Common myeloid progenitor, CD34-positive (primary cell): ENCODE measurements around the gene FCHO2.

Source experiments
- CTCF ChIA-PET: fragments of 350-600 bp; sonication (Branson Sonifier 250); formaldehyde crosslinking; loops from one replicate; lab custom pipeline; 2021; ENCODE audit warnings: antibody characterized with exemption; lab: Charles Lee
- POLR2A ChIA-PET: fragments of 350-600 bp; sonication (Branson Sonifier 250); formaldehyde crosslinking; loops from one replicate; lab custom pipeline; 2021; ENCODE audit warnings: antibody characterized with exemption; lab: Charles Lee
- DNase-seq, 3 donors: peaks; one replicate each; pipeline versions ENCODE4 v3.0.0 to v3.0.0-alpha.2; 2013
- H3K27ac ChIP-seq, 2 experiments: 1 replicate in 1 of 2; 2 replicates in 1 of 2; pipeline ENCODE4 v1.7.0; 2013; ENCODE audit warnings: inconsistent platforms in 2 of 2, low read length in 2 of 2, mild to moderate bottlenecking in 2 of 2, low read depth in 1 of 2, moderate library complexity in 1 of 2; ENCODE audit not compliant: severe bottlenecking in 2 of 2, insufficient read depth in 1 of 2, poor library complexity in 1 of 2
- H3K27me3 ChIP-seq, 5 experiments: replicated peaks in 2 of 5; 1 replicate in 3 of 5; 2 replicates in 2 of 5; pipeline versions ENCODE4 v1.6.1 to v1.7.0; 2013; ENCODE audit warnings: low read length in 4 of 5, mild to moderate bottlenecking in 2 of 5, moderate library complexity in 2 of 5, inconsistent platforms in 1 of 5; ENCODE audit not compliant: insufficient read depth in 5 of 5, control insufficient read depth in 4 of 5
- H3K36me3 ChIP-seq, 4 experiments: 1 replicate in 2 of 4; 2 replicates in 2 of 4; pipeline versions ENCODE4 v1.6.1 to v1.7.0; 2013; ENCODE audit warnings: low read length in 3 of 4, control low read depth in 1 of 4, mild to moderate bottlenecking in 1 of 4; ENCODE audit not compliant: control insufficient read depth in 4 of 4, insufficient read depth in 4 of 4
- H3K4me1 ChIP-seq, 4 experiments: 1 replicate in 3 of 4; 2 replicates in 1 of 4; pipeline versions ENCODE4 v1.6.1 to v1.7.1; 2013; ENCODE audit warnings: low read length in 3 of 4, mild to moderate bottlenecking in 3 of 4, control low read depth in 1 of 4, inconsistent platforms in 1 of 4, moderate library complexity in 1 of 4; ENCODE audit not compliant: control insufficient read depth in 4 of 4, insufficient read depth in 4 of 4; ENCODE audit errors: control extremely low read depth in 1 of 4
- H3K4me3 ChIP-seq, 7 experiments: 1 replicate in 4 of 7; 2 replicates in 3 of 7; pipeline versions ENCODE4 v1.5.1 to v1.7.0; 2013; ENCODE audit warnings: mild to moderate bottlenecking in 7 of 7, low read length in 6 of 7, moderate library complexity in 6 of 7, inconsistent platforms in 2 of 7, low read depth in 2 of 7, control low read depth in 1 of 7; ENCODE audit not compliant: insufficient read depth in 4 of 7, control insufficient read depth in 1 of 7; ENCODE audit errors: extremely low read depth in 1 of 7
- H3K9me3 ChIP-seq, 5 experiments: 1 replicate in 4 of 5; 2 replicates in 1 of 5; pipeline versions ENCODE4 v1.6.1 to v1.7.1; 2013; ENCODE audit warnings: low read length in 4 of 5, mild to moderate bottlenecking in 2 of 5, inconsistent platforms in 1 of 5, low read depth in 1 of 5, moderate library complexity in 1 of 5; ENCODE audit not compliant: control insufficient read depth in 4 of 5, insufficient read depth in 2 of 5; ENCODE audit errors: control extremely low read depth in 1 of 5
- WGBS: methylation state at CpG from one replicate; pipeline ENCODE4 v1.1.5; 2013; ENCODE audit not compliant: insufficient coverage; 5-methylcytosine and 5-hydroxymethylcytosine counted together

Gene FCHO2

DNA sequence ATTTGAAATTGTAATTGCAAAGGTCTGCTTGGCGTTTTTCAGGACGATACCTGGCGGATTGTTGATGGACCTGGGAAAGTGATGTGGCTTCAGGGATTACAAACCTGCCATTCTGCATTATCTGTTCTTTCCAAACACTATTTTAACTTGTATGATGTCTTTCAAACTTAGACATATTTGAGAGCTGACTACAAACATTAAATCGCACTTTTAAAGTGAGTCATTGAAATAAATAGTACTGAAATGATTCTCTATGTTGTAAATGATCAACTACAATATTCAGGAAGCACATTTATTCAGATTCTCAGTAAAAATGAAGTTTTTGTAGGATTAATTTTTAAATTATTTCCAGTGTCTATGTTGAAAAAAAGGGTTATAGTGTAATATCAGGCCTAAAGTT, 132.2 kb downstream of the FCHO2 start:
- Histone ChIP-seq H3K4me3 (no peak overlapping the region), H3K9me3 (no peaks in the 10 kb centered on the region), H3K27ac (no peak overlapping the region), H3K36me3 (peaks cover 3 to 10% (median 6%) of the 10 kb centered on the region in 4 experiments), H3K4me1 (no peaks in the 10 kb centered on the region), H3K27me3 (no peaks in the 10 kb centered on the region)
- ChIA-PET POLR2A (no interaction called here), CTCF (interaction anchor here (0.5 to 1.1 kb wide), 2 partner anchors 29 to 124 kb away, joined by 3 to 4 read pairs; no protein-coding TSS in a partner anchor)
- DNase-seq = no peak
- no CpG with 5 or more reads among the region's 4 CpGs for WGBS

DNA sequence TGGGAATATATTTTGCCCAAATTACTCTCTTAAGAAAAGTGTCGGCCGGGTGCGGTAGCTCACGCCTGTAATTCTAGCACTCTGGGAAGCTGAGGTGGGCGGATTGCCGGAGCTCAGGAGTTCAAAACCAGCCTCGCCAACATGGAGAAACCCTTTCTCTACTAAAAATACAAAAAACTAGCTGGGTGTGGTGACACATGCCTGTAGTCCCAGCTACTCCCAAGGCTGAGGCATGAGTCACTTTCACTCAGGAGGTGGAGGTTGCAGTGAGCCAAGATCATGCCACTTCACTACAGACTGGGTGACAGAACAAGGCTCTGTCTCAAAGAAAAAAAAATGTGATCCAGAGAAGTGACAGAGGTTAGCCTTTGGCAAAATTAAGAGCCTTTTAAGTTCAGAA, 138.1 kb downstream of the FCHO2 start:
- H3K9me3 ChIP-seq = peaks cover 2 to 16% (median 3%) of the 10 kb centered on the region in 5 experiments
- no peak for DNase-seq
- no peaks in the 10 kb centered on the region for H3K27me3 ChIP-seq
- H3K36me3 ChIP-seq = peaks cover 0 to 3% (median 0%) of the 10 kb centered on the region in 4 experiments
- H3K4me3 ChIP-seq = no peak overlapping the region
- 100% methylated on average over 6 of the region's 7 CpGs for WGBS
- CTCF ChIA-PET = interaction anchor here (1.0 kb wide), 1 partner anchor 11 kb away, joined by 3 read pairs; no protein-coding TSS in a partner anchor
- POLR2A ChIA-PET = no interaction called here
- no peak overlapping the region for H3K27ac ChIP-seq
- no peaks in the 10 kb centered on the region for H3K4me1 ChIP-seq

DNA sequence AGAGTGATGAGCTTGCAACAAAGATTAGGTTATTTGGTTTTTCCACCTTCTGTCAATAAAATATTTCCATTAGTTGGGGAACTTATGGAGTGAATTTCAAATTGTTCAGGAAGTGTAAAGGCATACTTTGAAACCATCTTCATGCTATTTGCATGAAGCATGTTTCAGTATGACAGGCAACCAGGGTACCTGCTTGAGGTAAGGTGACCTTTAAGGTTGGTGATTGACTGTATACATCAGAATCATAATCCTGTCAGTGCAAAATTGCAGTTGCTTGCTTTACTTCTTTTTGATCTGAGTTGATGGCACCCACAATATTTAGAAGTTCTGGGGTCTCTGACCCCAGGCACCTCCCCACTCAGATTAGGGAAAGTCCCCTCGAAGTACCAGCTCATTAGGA, 138.6 kb downstream of the FCHO2 start:
- Histone ChIP-seq H3K9me3 (peaks cover 2 to 16% (median 3%) of the 10 kb centered on the region in 5 experiments), H3K27me3 (no peaks in the 10 kb centered on the region), H3K4me1 (no peaks in the 10 kb centered on the region), H3K27ac (no peak overlapping the region), H3K4me3 (no peak overlapping the region), H3K36me3 (peaks cover 0 to 3% (median 0%) of the 10 kb centered on the region in 4 experiments)
- ChIA-PET CTCF (interaction anchor here (1.0 kb wide), 1 partner anchor 11 kb away, joined by 3 read pairs; no protein-coding TSS in a partner anchor), POLR2A (no interaction called here)
- no peak for DNase-seq
- 100% methylated on average over 1 of the region's 1 CpG for WGBS

DNA sequence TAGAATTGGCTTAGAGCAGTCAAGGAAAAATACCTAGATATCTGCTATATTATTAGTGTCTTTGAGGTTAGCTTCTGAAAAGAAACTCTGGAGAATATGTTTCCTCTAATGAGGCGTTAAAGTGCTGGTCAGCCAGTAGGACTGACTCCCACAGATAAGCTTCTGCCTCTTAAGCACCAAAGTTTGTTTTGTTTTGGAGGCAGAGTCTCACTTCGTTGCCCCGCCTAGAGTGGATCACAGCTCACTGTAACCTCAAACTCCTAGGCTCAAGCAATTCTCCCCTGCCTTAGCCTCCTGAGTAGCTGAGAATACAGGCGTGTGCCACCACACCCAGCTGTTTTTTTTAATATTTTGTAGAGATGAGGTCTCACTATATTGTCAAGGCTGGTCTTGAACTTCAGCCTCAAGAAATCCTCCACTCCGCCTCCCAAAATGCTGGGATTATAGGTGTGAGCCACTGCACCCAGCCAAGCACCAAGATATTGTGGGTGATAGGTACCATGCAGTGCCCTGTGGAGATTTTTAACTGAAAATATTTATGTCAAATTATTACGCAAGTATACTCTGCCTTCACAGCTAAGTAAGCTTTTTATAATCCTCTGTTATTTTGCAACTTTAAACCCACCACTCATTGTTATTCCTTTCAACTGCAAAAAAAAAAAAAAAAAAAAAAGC, 139.9 kb downstream of the FCHO2 start:
- 100% methylated on average over 4 of the region's 6 CpGs for WGBS
- H3K4me1 ChIP-seq = no peaks in the 10 kb centered on the region
- H3K27me3 ChIP-seq = no peaks in the 10 kb centered on the region
- H3K27ac ChIP-seq = no peak overlapping the region
- peaks cover 0 to 3% (median 0%) of the 10 kb centered on the region in 4 experiments for H3K36me3 ChIP-seq
- H3K9me3 ChIP-seq = peaks cover 2 to 16% (median 3%) of the 10 kb centered on the region in 5 experiments
- ChIA-PET POLR2A (no interaction called here), CTCF (interaction anchor here (1.6 kb wide), 1 partner anchor 19 kb away, joined by 4 read pairs; no protein-coding TSS in a partner anchor)
- DNase-seq = no peak
- no peak overlapping the region for H3K4me3 ChIP-seq

DNA sequence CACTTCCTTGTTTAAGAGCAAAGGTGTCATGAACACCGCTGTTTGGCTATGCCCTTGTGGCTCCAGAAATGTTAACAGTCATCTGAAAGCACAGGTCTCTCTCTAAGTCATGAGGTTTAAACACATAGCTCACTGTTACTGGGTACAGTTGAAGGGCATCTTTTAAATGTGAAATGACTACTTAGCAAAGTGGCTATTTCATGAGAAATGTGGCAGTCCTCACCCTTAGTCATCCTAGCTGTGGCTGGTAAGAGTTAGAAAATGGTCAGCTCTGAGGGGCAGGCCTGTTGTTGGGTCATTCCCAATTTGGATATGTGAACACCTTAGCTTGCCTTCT, 140.4 kb downstream of the FCHO2 start:
- ChIA-PET POLR2A (no interaction called here), CTCF (interaction anchor here (1.6 kb wide), 1 partner anchor 19 kb away, joined by 4 read pairs; no protein-coding TSS in a partner anchor)
- H3K4me1 ChIP-seq = no peaks in the 10 kb centered on the region
- H3K4me3 ChIP-seq = no peak overlapping the region
- no peak overlapping the region for H3K27ac ChIP-seq
- WGBS = no CpG with 5 or more reads among the region's 1 CpG
- no peaks in the 10 kb centered on the region for H3K27me3 ChIP-seq
- peaks cover 0 to 3% (median 0%) of the 10 kb centered on the region in 4 experiments for H3K36me3 ChIP-seq
- peaks cover 2 to 16% (median 3%) of the 10 kb centered on the region in 5 experiments for H3K9me3 ChIP-seq
- peak in 1 of 3 donors; percentile 9 for DNase-seq

DNA sequence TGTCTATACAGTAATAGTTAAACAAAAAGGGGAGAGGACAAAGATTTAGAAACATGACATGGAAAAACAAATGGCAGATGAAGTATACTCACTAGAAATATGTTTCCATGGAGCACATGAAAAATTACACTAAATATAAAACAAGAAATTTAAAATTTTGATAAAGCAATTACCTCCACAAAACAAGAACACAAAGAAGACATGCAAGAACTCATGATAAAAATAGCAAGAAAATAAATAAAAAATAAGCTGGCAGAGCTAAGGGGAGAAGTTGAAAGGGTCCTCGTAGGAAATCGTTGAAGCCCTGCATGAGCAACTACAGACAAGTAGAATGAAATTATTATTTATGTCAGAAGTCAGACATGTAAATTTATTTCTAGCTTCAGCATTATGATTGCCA, 141.9 kb downstream of the FCHO2 start:
- DNase-seq = no peak
- peaks cover 0 to 3% (median 0%) of the 10 kb centered on the region in 5 experiments for H3K27me3 ChIP-seq
- H3K36me3 ChIP-seq = no peaks in the 10 kb centered on the region
- no peak overlapping the region for H3K27ac ChIP-seq
- no peak overlapping the region for H3K4me3 ChIP-seq
- H3K9me3 ChIP-seq = peaks cover 2 to 16% (median 3%) of the 10 kb centered on the region in 5 experiments
- ChIA-PET POLR2A (no interaction called here), CTCF (interaction anchor here (0.9 kb wide), 1 partner anchor 9 kb away, joined by 4 read pairs; no protein-coding TSS in a partner anchor)
- no peaks in the 10 kb centered on the region for H3K4me1 ChIP-seq
- 94% methylated on average over 2 of the region's 2 CpGs for WGBS

DNA sequence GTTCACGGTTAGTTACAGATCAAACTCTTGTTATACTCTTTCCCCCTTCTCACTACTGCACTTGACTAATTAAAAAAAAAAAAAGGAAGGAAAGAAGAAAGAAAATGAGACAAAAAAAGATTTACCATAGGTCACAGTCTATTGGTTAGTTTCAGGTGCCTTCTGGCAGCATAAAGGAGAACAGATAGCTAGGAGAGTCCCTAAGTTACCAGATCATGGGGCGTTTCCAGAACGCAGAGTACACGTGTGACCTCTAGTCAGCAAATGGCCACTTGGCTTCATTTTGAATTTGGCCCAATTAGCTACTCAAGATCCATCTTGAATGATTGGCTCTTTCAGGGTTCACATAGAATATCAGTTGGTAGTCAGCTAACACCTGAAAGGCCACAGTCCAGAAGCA, 144.3 kb downstream of the FCHO2 start:
- Histone ChIP-seq H3K9me3 (peaks cover 2 to 16% (median 3%) of the 10 kb centered on the region in 5 experiments), H3K27me3 (peaks cover 0 to 3% (median 0%) of the 10 kb centered on the region in 5 experiments), H3K4me3 (no peak overlapping the region), H3K27ac (no peak overlapping the region), H3K4me1 (no peaks in the 10 kb centered on the region), H3K36me3 (no peaks in the 10 kb centered on the region)
- no peak for DNase-seq
- POLR2A ChIA-PET = no interaction called here
- CTCF ChIA-PET = no interaction called here
- WGBS = 96% methylated on average over 3 of the region's 4 CpGs
